Keratinocyte (primary cell): ENCODE data around the gene PNPLA7.

Experiments
- EZH2 ChIP-seq: IDR thresholded peaks from one replicate; pipeline ENCODE4 v1.6.1; 2012; ENCODE audit warnings: inconsistent platforms, mild to moderate bottlenecking, low read length, moderate library complexity
- TF ChIP-seq, protein P1 (sequence below), 3 experiments: IDR thresholded peaks in 1 of 3; conservative IDR thresholded peaks in 1 of 3; optimal IDR thresholded peaks in 1 of 3; 2 replicates in 2 of 3; 3 replicates in 1 of 3; pipeline versions ENCODE3 to v1.5.1; 2011; ENCODE audit warnings: low read length in 3 of 3, mild to moderate bottlenecking in 3 of 3, moderate library complexity in 2 of 3, control low read depth in 1 of 3, inconsistent platforms in 1 of 3; ENCODE audit not compliant: insufficient read depth in 2 of 3; ENCODE audit errors: extremely low read depth in 1 of 3

DNA sequence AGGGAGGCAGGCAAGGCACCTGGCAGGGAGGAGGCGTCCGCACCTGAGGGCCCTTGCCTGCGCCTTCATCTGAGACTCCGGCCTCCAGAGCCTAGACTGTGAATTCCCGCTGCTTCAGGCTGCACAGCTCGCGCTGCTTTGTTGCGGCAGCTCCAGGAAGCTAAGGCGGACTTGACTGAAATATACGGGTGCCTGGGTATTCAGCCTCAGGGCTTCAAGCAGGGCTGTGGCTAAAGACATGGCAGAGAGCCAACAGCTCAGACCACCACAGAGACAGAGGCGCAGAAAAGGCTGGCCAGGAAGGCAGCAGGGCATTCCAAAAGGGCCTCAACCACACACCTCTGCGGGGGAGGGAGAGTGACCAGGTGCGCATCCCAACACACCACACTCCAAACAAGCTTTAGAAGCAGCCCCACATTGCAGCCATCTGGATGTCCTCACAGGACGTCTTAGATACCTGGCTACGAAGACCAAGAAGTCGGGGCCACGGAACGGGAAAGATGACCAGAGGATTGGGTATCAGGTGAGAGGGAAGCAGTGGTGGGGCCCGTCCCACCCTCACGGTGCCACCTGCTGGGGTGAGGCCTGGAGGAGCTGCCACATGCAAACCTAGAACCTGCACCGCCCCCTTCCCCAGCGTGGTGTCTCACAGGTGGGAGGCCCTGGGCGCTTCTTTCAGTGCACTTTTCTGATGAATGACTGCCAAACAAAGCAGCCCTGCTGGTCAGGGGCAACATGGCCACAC lies 30.2 kb upstream of the PNPLA7 start:
- TF ChIP-seq, protein P1, sequence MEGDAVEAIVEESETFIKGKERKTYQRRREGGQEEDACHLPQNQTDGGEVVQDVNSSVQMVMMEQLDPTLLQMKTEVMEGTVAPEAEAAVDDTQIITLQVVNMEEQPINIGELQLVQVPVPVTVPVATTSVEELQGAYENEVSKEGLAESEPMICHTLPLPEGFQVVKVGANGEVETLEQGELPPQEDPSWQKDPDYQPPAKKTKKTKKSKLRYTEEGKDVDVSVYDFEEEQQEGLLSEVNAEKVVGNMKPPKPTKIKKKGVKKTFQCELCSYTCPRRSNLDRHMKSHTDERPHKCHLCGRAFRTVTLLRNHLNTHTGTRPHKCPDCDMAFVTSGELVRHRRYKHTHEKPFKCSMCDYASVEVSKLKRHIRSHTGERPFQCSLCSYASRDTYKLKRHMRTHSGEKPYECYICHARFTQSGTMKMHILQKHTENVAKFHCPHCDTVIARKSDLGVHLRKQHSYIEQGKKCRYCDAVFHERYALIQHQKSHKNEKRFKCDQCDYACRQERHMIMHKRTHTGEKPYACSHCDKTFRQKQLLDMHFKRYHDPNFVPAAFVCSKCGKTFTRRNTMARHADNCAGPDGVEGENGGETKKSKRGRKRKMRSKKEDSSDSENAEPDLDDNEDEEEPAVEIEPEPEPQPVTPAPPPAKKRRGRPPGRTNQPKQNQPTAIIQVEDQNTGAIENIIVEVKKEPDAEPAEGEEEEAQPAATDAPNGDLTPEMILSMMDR (optimal IDR thresholded peaks at IDR 0.05 in 1 of 3, IDR thresholded peaks at IDR 0.05 in 1 of 3, conservative IDR thresholded peaks at IDR 0.05 in 1 of 3; ENCODE audit: extremely low read depth in 1 of 3, insufficient read depth in 2 of 3, low read length in 3 of 3) = peak in 1 of 3 experiments; percentile 12
- TF ChIP-seq EZH2 = no peak
